NOMO-1 treated with dmso at 0.1 percent for 144 hours (cell line): ENCODE data around the gene LAPTM5.
"Not testable (repeated sequence)": the region's sequence is repeated elsewhere in the genome, so short reads cannot be mapped to it uniquely, and the experiment has no call there.

Source experiments
- DNase-seq: peaks from one replicate; lab custom pipeline; 2025; ENCODE audit not compliant: unreplicated experiment; lab: John Stamatoyannopoulos, UW

The LAPTM5 gene

GRCh38 chr1:30757352-30758120, at the start of gene LAPTM5:
TSS of gene LAPTM5 (minus strand) at chr1:30757774. CDS start at chr1:30757745, 29 bp downstream.
- DNase-seq, result peak; percentile 68

GRCh38 chr1:30806381-30807317, 49.1 kb upstream of the LAPTM5 start:
- DNase-seq, result no peak

GRCh38 chr1:30805304-30806003, 47.9 kb upstream of the LAPTM5 start:
- no peak for DNase-seq

- DNase-seq, result no peak
These were observed 47.2 kb upstream of the LAPTM5 start for GRCh38 chr1:30804822-30805221.

- DNase-seq, result no peak
These were observed 46.8 kb upstream of the LAPTM5 start for GRCh38 chr1:30804352-30804751.

GRCh38 chr1:30803562-30803961, 46.0 kb upstream of the LAPTM5 start:
- DNase-seq, result no peak

GRCh38 chr1:30801771-30802198, 44.2 kb upstream of the LAPTM5 start:
- peak; percentile 41 for DNase-seq

GRCh38 chr1:30799233-30799511, 41.6 kb upstream of the LAPTM5 start:
- no peak for DNase-seq

- DNase-seq, result no peak
These were observed 41.0 kb upstream of the LAPTM5 start for GRCh38 chr1:30798389-30799232.

GRCh38 chr1:30795026-30795425, 37.5 kb upstream of the LAPTM5 start:
- DNase-seq, result no peak

- DNase-seq, result no peak
These were observed 36.7 kb upstream of the LAPTM5 start for GRCh38 chr1:30794260-30794659.

GRCh38 chr1:30793209-30793608, 35.6 kb upstream of the LAPTM5 start:
- no peak for DNase-seq

GRCh38 chr1:30791868-30792267, 34.3 kb upstream of the LAPTM5 start:
- DNase-seq, result no peak

- peak; percentile 49 for DNase-seq
These were observed 33.5 kb upstream of the LAPTM5 start for GRCh38 chr1:30790850-30791778.

GRCh38 chr1:30790256-30790525, 32.6 kb upstream of the LAPTM5 start:
- not testable (repeated sequence) for DNase-seq

- DNase-seq, result no peak
These were observed 32.0 kb upstream of the LAPTM5 start for GRCh38 chr1:30789388-30790255.

GRCh38 chr1:30788580-30789387, 31.2 kb upstream of the LAPTM5 start:
- no peak for DNase-seq

GRCh38 chr1:30787856-30788495, 30.4 kb upstream of the LAPTM5 start:
- DNase-seq, result no peak
